ENCODE measurements around the gene ERICH4.

DNA sequence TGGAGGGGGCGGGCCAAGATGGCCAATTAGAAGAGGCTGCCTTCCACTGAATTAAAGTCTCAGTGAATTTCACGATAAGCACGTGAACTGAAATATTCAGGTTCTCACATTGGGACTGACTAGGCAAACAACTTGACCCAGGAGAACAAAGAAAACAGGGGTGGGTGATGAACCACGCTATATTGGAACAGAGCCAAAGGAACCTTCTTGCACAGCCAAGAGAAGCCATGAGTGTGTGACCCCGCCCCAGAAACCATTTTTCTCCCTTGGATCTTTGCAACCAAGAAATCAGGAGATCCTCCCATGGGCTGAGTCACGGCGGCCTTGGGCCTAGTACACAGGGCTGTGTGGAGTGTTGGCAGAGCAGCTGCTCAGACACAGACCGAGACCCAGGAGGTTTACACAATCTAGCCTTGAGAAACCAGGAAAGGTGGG lies 36.8 kb downstream of the ERICH4 start:
- TF ChIP-seq, protein P1, sequence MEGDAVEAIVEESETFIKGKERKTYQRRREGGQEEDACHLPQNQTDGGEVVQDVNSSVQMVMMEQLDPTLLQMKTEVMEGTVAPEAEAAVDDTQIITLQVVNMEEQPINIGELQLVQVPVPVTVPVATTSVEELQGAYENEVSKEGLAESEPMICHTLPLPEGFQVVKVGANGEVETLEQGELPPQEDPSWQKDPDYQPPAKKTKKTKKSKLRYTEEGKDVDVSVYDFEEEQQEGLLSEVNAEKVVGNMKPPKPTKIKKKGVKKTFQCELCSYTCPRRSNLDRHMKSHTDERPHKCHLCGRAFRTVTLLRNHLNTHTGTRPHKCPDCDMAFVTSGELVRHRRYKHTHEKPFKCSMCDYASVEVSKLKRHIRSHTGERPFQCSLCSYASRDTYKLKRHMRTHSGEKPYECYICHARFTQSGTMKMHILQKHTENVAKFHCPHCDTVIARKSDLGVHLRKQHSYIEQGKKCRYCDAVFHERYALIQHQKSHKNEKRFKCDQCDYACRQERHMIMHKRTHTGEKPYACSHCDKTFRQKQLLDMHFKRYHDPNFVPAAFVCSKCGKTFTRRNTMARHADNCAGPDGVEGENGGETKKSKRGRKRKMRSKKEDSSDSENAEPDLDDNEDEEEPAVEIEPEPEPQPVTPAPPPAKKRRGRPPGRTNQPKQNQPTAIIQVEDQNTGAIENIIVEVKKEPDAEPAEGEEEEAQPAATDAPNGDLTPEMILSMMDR (IDR thresholded peaks at IDR 0.05 in 4 of 5, conservative IDR thresholded peaks at IDR 0.05 in 1 of 5) = no peak
- TF ChIP-seq POLR2A (IDR thresholded peaks at IDR 0.05) = no peak

All from gastrocnemius medialis (tissue), 4 donors.